BLaER1 treated with 17β-estradiol and CSF1 and Interleukin-3, amounts not matched to agents 10 nM and 100 nM (cell line): Measurements from ENCODE around the gene TBX4.
A peak's percentile ranks its signal among the peaks of the same experiment; 100 is the strongest.

Source experiments
- H3K27ac ChIP-seq, 11 experiments: shearing (Covaris generic); formaldehyde crosslinking; 2 replicates each; pipeline ENCODE4 v1.8.1; 2022
- H3K27me3 ChIP-seq, 11 experiments: shearing (Covaris generic); formaldehyde crosslinking; 2 replicates each; pipeline ENCODE4 v1.8.1; 2022
- H3K36me3 ChIP-seq, 11 experiments: shearing (Covaris generic); formaldehyde crosslinking; 2 replicates each; pipeline ENCODE4 v1.8.1; 2022
- H3K4me1 ChIP-seq, 10 experiments: shearing (Covaris generic); formaldehyde crosslinking; 2 replicates each; pipeline ENCODE4 v1.8.1; 2022
- H3K4me2 ChIP-seq, 11 experiments: shearing (Covaris generic); formaldehyde crosslinking; 2 replicates each; pipeline ENCODE4 v1.8.1; 2022
- H3K4me3 ChIP-seq, 10 experiments: shearing (Covaris generic); formaldehyde crosslinking; 2 replicates each; pipeline ENCODE4 v1.8.1; 2022
- H3K9ac ChIP-seq, 11 experiments: shearing (Covaris generic); formaldehyde crosslinking; 2 replicates each; pipeline ENCODE4 v1.8.1; 2022
- H3K9me3 ChIP-seq, 11 experiments: shearing (Covaris generic); formaldehyde crosslinking; replicated peaks in 1 of 11; 2 replicates each; pipeline ENCODE4 v1.8.1; 2022
- H4K20me1 ChIP-seq, 11 experiments: shearing (Covaris generic); formaldehyde crosslinking; 2 replicates each; pipeline ENCODE4 v1.8.1; 2022
- Cebpa-rat ChIP-seq, 11 experiments: shearing (Covaris generic); IDR thresholded peaks; 2 replicates each; pipeline ENCODE4 v1.8.1; 2022

Gene TBX4

GRCh38 chr17:61452301-61453290 lies at the start of gene TBX4:
TBX4 (plus strand) TSS chr17:61452422; CDS start chr17:61456491, 4,069 bp downstream.
- Histone ChIP-seq H4K20me1 (no peaks in the 10 kb centered on the region), H3K4me1 (no peaks in the 10 kb centered on the region), H3K9me3 (peaks cover 58 to 65% (median 60%) of the 10 kb centered on the region in 11 experiments), H3K4me3 (no peak within 1 kb of the TSS), H3K9ac (no peak within 1 kb of the TSS), H3K27ac (no peak within 1 kb of the TSS), H3K36me3 (peaks cover 0 to 4% (median 0%) of the 10 kb centered on the region in 11 experiments; a peak in 1 of 22 replicates), H3K4me2 (no peak within 1 kb of the TSS), H3K27me3 (peaks cover 16 to 41% (median 29%) of the 10 kb centered on the region in 11 experiments)
- no peak for TF ChIP-seq Cebpa-rat (IDR thresholded peaks at IDR 0.05)

- Histone ChIP-seq H3K36me3 (no peaks in the 10 kb centered on the region), H4K20me1 (peaks cover 0 to 95% (median 91%) of the 10 kb centered on the region in 11 experiments; a peak in 19 of 22 replicates), H3K27me3 (peaks cover 99 to 100% (median 100%) of the 10 kb centered on the region in 11 experiments), H3K4me3 (peak overlapping the region; percentile 30 to 66 (median 48)), H3K4me1 (peaks cover 34 to 60% (median 47%) of the 10 kb centered on the region in 10 experiments), H3K4me2 (peak overlapping the region; percentile 76 to 92 (median 86)), H3K27ac (no peak overlapping the region), H3K9ac (no peak overlapping the region), H3K9me3 (peaks cover 0 to 4% (median 0%) of the 10 kb centered on the region in 11 experiments; a peak in 3 of 22 replicates)
- TF ChIP-seq Cebpa-rat (IDR thresholded peaks at IDR 0.05) = no peak
Observed at GRCh38 chr17:61402978-61403800, 49.0 kb upstream of the TBX4 start.

DNA sequence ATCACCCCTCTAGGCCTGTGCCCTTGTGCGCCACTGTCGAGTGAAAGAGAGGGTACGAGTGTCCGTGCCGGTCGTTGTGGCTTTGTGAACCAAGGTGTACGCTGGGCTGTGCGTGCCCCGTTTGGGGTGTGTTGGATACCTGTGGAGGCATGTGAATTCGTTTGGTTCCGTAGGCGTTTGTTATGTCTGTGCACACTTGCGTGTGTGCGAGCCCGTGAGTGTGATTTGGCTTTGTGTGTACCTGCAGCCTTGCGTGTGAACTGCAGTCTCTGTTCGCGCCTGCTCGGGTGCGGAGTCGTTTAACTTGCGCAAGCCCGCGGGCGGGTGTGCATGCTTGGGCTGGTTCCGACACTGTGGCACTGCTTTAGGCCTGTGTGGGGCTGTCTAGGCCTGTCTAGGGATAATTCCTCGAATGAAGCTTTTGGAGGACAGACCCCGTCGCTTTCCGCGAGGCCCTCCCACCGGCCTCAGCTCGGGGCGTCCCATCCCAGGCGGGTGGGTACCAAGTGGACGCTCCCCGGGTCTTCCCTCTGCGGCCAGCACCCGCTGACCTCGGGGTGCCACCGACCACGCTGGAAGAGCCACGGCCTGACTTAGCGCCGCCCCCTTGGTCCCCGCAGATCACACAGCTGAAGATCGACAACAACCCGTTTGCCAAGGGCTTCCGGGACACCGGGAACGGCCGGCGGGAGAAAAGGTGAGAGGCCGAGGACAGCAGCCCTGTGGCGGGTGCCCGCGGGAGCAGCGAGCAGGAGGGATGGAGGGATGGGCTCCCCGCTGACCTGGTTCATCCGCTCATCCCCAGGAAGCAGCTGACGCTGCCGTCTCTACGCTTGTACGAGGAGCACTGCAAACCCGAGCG lies 48.2 kb upstream of the TBX4 start:
- Histone ChIP-seq H3K4me3 (peak overlapping the region; percentile 35 to 66 (median 43); a peak in 19 of 20 replicates), H3K36me3 (no peaks in the 10 kb centered on the region), H3K27ac (no peak overlapping the region), H3K9me3 (no peaks in the 10 kb centered on the region), H3K9ac (no peak overlapping the region), H3K4me1 (peaks cover 28 to 58% (median 45%) of the 10 kb centered on the region in 10 experiments), H3K4me2 (peak overlapping the region; percentile 78 to 92 (median 86)), H3K27me3 (peaks cover 99 to 100% (median 100%) of the 10 kb centered on the region in 11 experiments), H4K20me1 (peaks cover 0 to 95% (median 89%) of the 10 kb centered on the region in 11 experiments; a peak in 19 of 22 replicates)
- TF ChIP-seq Cebpa-rat (IDR thresholded peaks at IDR 0.05) = no peak

- Histone ChIP-seq H3K9me3 (no peaks in the 10 kb centered on the region), H3K36me3 (no peaks in the 10 kb centered on the region), H3K27ac (no peak overlapping the region), H3K9ac (no peak overlapping the region), H4K20me1 (peaks cover 0 to 92% (median 86%) of the 10 kb centered on the region in 11 experiments; a peak in 19 of 22 replicates), H3K4me3 (peak overlapping the region; percentile 35 to 60 (median 43); a peak in 19 of 20 replicates), H3K4me2 (peak overlapping the region; percentile 57 to 88 (median 80)), H3K4me1 (peaks cover 25 to 53% (median 42%) of the 10 kb centered on the region in 10 experiments), H3K27me3 (peaks cover 99 to 100% (median 100%) of the 10 kb centered on the region in 11 experiments)
- TF ChIP-seq Cebpa-rat (IDR thresholded peaks at IDR 0.05) = no peak
Observed at GRCh38 chr17:61404663-61404912, 47.6 kb upstream of the TBX4 start.

GRCh38 chr17:61404913-61405685 lies 47.1 kb upstream of the TBX4 start:
- peaks cover 23 to 52% (median 40%) of the 10 kb centered on the region in 10 experiments for H3K4me1 ChIP-seq
- H3K4me2 ChIP-seq = peak overlapping the region; percentile 57 to 88 (median 80)
- peak overlapping the region; percentile 35 to 60 (median 43) for H3K4me3 ChIP-seq
- no peak overlapping the region for H3K27ac ChIP-seq
- no peak for TF ChIP-seq Cebpa-rat (IDR thresholded peaks at IDR 0.05)
- H3K9me3 ChIP-seq = no peaks in the 10 kb centered on the region
- peaks cover 0 to 90% (median 84%) of the 10 kb centered on the region in 11 experiments; a peak in 19 of 22 replicates for H4K20me1 ChIP-seq
- peaks cover 99 to 100% (median 100%) of the 10 kb centered on the region in 11 experiments for H3K27me3 ChIP-seq
- H3K36me3 ChIP-seq = no peaks in the 10 kb centered on the region
- no peak overlapping the region for H3K9ac ChIP-seq

GRCh38 chr17:61405686-61406536 lies 46.3 kb upstream of the TBX4 start:
- Histone ChIP-seq H3K4me3 (no peak overlapping the region; a peak in 1 of 20 replicates), H3K36me3 (no peaks in the 10 kb centered on the region), H3K9me3 (peaks cover 0 to 4% (median 0%) of the 10 kb centered on the region in 11 experiments; a peak in 1 of 22 replicates), H3K27ac (no peak overlapping the region), H4K20me1 (peaks cover 0 to 90% (median 84%) of the 10 kb centered on the region in 11 experiments; a peak in 19 of 22 replicates), H3K9ac (no peak overlapping the region), H3K4me1 (peaks cover 28 to 56% (median 44%) of the 10 kb centered on the region in 10 experiments), H3K4me2 (peak overlapping the region in 6 of 11 experiments; percentile 75 to 87 (median 79); a peak in 10 of 22 replicates), H3K27me3 (peaks cover 99 to 100% (median 100%) of the 10 kb centered on the region in 11 experiments)
- TF ChIP-seq Cebpa-rat (IDR thresholded peaks at IDR 0.05) = no peak

DNA sequence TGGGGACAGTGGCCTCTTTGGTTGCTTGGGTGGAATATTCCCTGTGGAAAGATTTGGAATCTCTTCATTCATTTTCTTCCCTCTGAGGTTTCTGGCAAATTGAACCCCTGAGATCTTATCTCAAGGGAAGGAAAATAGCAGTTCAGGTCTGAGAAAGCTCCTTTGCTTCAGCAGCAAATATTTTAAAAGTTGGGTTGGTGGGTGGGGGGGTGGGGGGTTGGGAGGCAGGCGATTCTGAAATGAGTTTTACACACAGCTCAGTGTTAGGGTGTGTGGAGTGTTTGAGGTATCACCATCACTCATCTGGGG lies 45.7 kb upstream of the TBX4 start:
- TF ChIP-seq Cebpa-rat (IDR thresholded peaks at IDR 0.05) = no peak
- peaks cover 99 to 100% (median 100%) of the 10 kb centered on the region in 11 experiments for H3K27me3 ChIP-seq
- H3K27ac ChIP-seq = no peak overlapping the region

More for the DNA sequence above, 45.7 kb upstream of the TBX4 start:
- H4K20me1 ChIP-seq = peaks cover 0 to 84% (median 78%) of the 10 kb centered on the region in 11 experiments; a peak in 19 of 22 replicates
- no peak overlapping the region for H3K4me3 ChIP-seq
- H3K36me3 ChIP-seq = no peaks in the 10 kb centered on the region
- no peak overlapping the region for H3K4me2 ChIP-seq
- H3K4me1 ChIP-seq = peaks cover 33 to 57% (median 47%) of the 10 kb centered on the region in 10 experiments
- H3K9ac ChIP-seq = no peak overlapping the region
- peaks cover 0 to 4% (median 0%) of the 10 kb centered on the region in 11 experiments; a peak in 2 of 22 replicates for H3K9me3 ChIP-seq
